Testis (tissue), 3 donors: ENCODE data around the gene POU6F2. TPM values are rescaled to one million over a fixed set of nuclear protein-coding genes. Genes with fewer than 3 reads are reported as not detected.

Experiments used
- DNase-seq: peaks from one replicate; pipeline ENCODE4 v3.0.0-alpha.2; 2019
- H3K27ac ChIP-seq, 2 donors: fragments of 200-600 bp; sonication (generic); one replicate each; pipeline ENCODE4 v1.5.1; 2019
- H3K27me3 ChIP-seq: fragments of 200-600 bp; sonication (generic); one replicate; pipeline ENCODE4 v1.5.1; 2019
- H3K36me3 ChIP-seq: fragments of 200-600 bp; sonication (generic); one replicate; pipeline ENCODE4 v1.5.1; 2017; ENCODE audit warnings: low read depth; ENCODE audit errors: missing control alignments
- H3K4me1 ChIP-seq: fragments of 200-600 bp; sonication (generic); one replicate; pipeline ENCODE4 v1.5.1; 2019
- H3K4me3 ChIP-seq, 2 donors: fragments of 200-600 bp; sonication (generic); one replicate each; pipeline ENCODE4 v1.5.1; 2017 to 2019
- H3K9me3 ChIP-seq: fragments of 200-600 bp; sonication (generic); one replicate; pipeline ENCODE4 v1.5.1; 2017
- POLR2A ChIP-seq: fragments of 450-650 bp; IDR thresholded peaks from one replicate; pipeline ENCODE4 v1.6.1; 2017; ENCODE audit warnings: antibody characterized with exemption, mild to moderate bottlenecking, moderate library complexity
- WGBS, 2 donors: methylation state at CpG; one replicate each; pipeline ENCODE4 v1.1.5; 2018; 5-methylcytosine and 5-hydroxymethylcytosine counted together
- intact Hi-C: fragments of 100-400 bp; cut with DNase I; formaldehyde crosslinking; loops from one replicate; pipeline ENCODE4 v1.15.1; 2023; ENCODE audit warnings: low total_unique reads
- polyA plus RNA-seq: library from polyadenylated mRNA; stranded (reverse); fragments of 350-450 nt; fragmentation: Illumina TruSeq; extraction: RNeasy Lipid Tissue Mini Kit (QIAGEN cat#74804); gene quantifications from one replicate; pipeline ENCODE4 v1.2.3, GENCODE V29; 2014; ENCODE audit warnings: low read depth, low replicate concordance; ENCODE audit not compliant: insufficient read depth
- total RNA-seq, 2 donors: library from RNA; depleted of rRNA; stranded (reverse); fragments of >200 nt; gene quantifications; one replicate each; pipeline ENCODE4 v1.2.3, GENCODE V29; 2016
- TF ChIP-seq, protein P1 (sequence below), 3 experiments: fragments of 450-650 bp in 2 of 3; fragments of 200-600 bp in 1 of 3; sonication (generic) in 1 of 3; IDR thresholded peaks; one replicate each; pipeline ENCODE4 v1.5.1; 2016 to 2019; ENCODE audit warnings: antibody characterized with exemption in 3 of 3, mild to moderate bottlenecking in 2 of 3, moderate library complexity in 1 of 3

The POU6F2 gene
- total and polyA plus RNA-seq, 3 donors from 2014 or later, result 1.3 to 3.4 (median 1.7) TPM

DNA sequence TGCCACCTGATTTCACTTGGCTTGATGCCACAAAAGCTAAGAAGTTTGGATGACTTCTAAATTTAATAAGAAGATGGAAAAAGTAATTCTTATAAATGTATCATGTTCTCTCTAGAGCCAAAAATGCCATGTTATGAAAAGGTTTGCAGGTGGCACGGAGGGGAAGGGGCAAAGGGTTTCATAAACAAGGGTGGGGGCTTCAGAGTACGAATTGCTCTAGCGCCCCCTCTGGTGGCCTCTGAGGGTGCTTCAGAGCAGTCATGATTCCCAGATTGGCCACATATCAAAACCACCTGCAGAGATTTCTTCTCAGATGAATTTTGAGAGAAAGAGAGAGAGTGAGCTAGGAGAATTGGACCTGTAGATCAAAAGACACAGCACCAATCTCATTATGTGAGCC, 379.9 kb downstream of the POU6F2 start:
- Histone ChIP-seq H3K27me3 (no peaks in the 10 kb centered on the region), H3K9me3 (no peaks in the 10 kb centered on the region), H3K27ac (no peak overlapping the region), H3K4me1 (no peaks in the 10 kb centered on the region), H3K4me3 (no peak overlapping the region), H3K36me3 (no peaks in the 10 kb centered on the region)
- whole genome bisulfite sequencing, 2 donors, result 44 to 52% methylated on average over 3 of the region's 3 CpGs
- peak; percentile 39 for DNase-seq
- intact Hi-C loops, result no loop called here
- TF ChIP-seq POLR2A, result no peak
- TF ChIP-seq, protein P1, sequence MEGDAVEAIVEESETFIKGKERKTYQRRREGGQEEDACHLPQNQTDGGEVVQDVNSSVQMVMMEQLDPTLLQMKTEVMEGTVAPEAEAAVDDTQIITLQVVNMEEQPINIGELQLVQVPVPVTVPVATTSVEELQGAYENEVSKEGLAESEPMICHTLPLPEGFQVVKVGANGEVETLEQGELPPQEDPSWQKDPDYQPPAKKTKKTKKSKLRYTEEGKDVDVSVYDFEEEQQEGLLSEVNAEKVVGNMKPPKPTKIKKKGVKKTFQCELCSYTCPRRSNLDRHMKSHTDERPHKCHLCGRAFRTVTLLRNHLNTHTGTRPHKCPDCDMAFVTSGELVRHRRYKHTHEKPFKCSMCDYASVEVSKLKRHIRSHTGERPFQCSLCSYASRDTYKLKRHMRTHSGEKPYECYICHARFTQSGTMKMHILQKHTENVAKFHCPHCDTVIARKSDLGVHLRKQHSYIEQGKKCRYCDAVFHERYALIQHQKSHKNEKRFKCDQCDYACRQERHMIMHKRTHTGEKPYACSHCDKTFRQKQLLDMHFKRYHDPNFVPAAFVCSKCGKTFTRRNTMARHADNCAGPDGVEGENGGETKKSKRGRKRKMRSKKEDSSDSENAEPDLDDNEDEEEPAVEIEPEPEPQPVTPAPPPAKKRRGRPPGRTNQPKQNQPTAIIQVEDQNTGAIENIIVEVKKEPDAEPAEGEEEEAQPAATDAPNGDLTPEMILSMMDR (IDR thresholded peaks at IDR 0.05), result peak in 1 of 3 experiments; percentile 20

DNA sequence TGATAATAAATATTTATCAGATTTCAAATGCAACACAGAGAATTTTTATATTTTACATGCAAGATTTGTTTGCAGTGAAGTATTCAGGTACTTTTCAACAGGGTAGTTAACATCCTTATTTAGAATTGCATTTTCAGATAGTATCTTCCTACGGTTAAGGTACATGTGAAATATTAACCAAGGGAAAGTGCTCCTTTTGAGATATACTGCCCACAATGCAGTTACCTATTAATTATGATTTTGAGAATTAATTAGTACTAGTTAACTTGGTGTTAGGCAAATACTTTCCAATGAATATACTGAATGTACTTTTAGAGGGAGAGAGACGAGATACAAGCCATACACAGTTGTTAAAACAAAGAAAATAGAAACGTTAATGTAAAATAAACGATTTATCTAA, 382.3 kb downstream of the POU6F2 start:
- DNase-seq, result no peak
- no peak overlapping the region for H3K27ac ChIP-seq
- H3K36me3 ChIP-seq, result no peaks in the 10 kb centered on the region
- no peak overlapping the region for H3K4me3 ChIP-seq
- H3K27me3 ChIP-seq, result no peaks in the 10 kb centered on the region
- H3K4me1 ChIP-seq, result no peaks in the 10 kb centered on the region
- intact Hi-C loops, result no loop called here
- TF ChIP-seq, protein P1 (IDR thresholded peaks at IDR 0.05), result no peak
- no peaks in the 10 kb centered on the region for H3K9me3 ChIP-seq
- 64 to 68% methylated on average over 4 of the region's 4 CpGs for WGBS, 2 donors

DNA sequence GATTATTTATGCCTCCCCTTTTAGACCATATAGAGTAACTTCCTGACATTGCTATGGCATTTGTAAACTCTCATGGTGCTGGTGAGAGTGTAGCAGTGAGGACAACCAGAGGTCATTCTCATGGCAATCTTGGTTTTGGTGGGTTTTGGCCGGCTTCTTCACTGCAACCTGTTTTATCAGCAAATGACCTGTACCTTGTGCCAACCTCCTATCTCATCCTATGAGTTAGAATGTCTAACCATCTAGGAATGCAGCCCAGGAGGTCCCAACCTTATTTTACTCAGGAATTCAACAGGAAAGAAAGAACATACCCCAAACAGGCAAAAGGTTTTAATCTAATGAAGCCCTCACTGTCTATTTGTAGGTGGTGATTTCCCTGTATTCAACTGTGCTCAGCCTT, 383.1 kb downstream of the POU6F2 start:
- TF ChIP-seq POLR2A, result no peak
- TF ChIP-seq, protein P1 (IDR thresholded peaks at IDR 0.05), result no peak
- intact Hi-C loops, result no loop called here
- DNase-seq, result no peak
- Histone ChIP-seq H3K9me3 (no peaks in the 10 kb centered on the region), H3K4me3 (no peak overlapping the region), H3K27ac (no peak overlapping the region), H3K4me1 (no peaks in the 10 kb centered on the region), H3K27me3 (no peaks in the 10 kb centered on the region), H3K36me3 (no peaks in the 10 kb centered on the region)
- WGBS, 2 donors, result 75 to 91% methylated on average over 1 of the region's 1 CpG

DNA sequence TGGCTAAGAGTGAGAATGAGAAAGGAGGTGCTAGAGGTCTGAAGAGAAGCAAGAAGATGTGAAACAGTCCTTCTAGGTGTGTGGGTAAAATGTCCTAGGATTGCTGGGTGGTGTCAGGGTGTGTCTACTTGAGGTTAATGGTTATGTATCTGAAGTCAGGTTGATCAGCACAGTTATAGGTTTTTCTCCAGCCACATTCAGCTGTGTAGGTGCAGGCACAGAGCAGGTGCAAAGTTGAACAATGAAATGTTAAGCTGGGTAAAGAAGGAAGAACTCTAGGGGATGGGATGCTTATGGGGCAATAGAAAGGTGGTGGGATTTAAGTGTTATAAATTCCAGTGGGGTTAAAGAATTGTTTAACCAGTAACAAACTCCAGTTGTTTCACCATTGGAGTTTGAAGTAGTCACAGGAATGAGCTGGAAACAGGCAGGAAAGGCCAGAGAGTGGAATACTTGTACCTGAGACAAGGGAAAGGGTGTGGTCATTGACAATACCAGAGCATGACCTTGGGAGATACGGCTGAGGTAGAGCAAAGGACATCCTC, 388.1 kb downstream of the POU6F2 start:
- H3K4me1 ChIP-seq, result no peaks in the 10 kb centered on the region
- H3K4me3 ChIP-seq, result no peak overlapping the region
- no peaks in the 10 kb centered on the region for H3K36me3 ChIP-seq
- no peaks in the 10 kb centered on the region for H3K27me3 ChIP-seq
- no peak overlapping the region for H3K27ac ChIP-seq
- DNase-seq, result no peak
- WGBS, 2 donors, result 64 to 80% methylated on average over 1 of the region's 1 CpG
- intact Hi-C loops, result no loop called here
- TF ChIP-seq, protein P1 (IDR thresholded peaks at IDR 0.05), result no peak
- no peak for TF ChIP-seq POLR2A
- H3K9me3 ChIP-seq, result no peaks in the 10 kb centered on the region

DNA sequence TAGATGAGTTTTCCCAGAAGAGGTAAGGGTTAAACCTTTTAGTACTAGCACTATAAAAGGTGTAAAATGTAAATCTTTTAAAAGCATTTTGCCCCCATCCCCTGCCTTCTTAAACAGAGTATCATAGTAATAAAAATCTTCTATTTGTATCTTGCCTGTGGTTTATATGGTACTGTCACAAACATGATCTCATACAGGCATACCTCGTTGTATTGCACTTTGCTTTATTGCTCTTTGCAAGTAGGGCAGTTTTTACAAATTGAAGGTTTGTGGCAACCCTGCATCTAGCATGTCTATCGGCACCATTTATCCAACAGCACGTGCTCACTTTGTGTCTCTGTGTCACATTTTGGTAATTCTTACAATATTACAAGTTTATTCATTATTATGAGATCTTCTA, 389.7 kb downstream of the POU6F2 start:
- WGBS, 2 donors, result 80 to 87% methylated on average over 3 of the region's 3 CpGs
- H3K9me3 ChIP-seq, result no peaks in the 10 kb centered on the region
- TF ChIP-seq, protein P1 (IDR thresholded peaks at IDR 0.05), result no peak
- no peak for TF ChIP-seq POLR2A
- H3K36me3 ChIP-seq, result no peaks in the 10 kb centered on the region
- no peak overlapping the region for H3K4me3 ChIP-seq
- H3K4me1 ChIP-seq, result no peaks in the 10 kb centered on the region
- intact Hi-C loops, result no loop called here
- no peak for DNase-seq
- no peaks in the 10 kb centered on the region for H3K27me3 ChIP-seq
- no peak overlapping the region for H3K27ac ChIP-seq
